Neural crest cell (in vitro differentiated cells): ENCODE results near the gene ZDHHC22. TPM values are rescaled to one million over a fixed set of nuclear protein-coding genes. Genes with fewer than 3 reads are reported as not detected.
A peak's percentile ranks its signal among the peaks of the same experiment; 100 is the strongest.

Experiments
- DNase-seq: peaks from one replicate; pipeline ENCODE4 v3.0.0; 2021; ENCODE audit warnings: low read depth, mixed read lengths, low spot score
- H3K27ac Mint-ChIP-seq: one replicate; pipeline ENCODE4 v1.8.0; 2021; ENCODE audit warnings: mild to moderate bottlenecking, mixed read lengths; ENCODE audit not compliant: unreplicated experiment
- H3K27me3 Mint-ChIP-seq: 2 replicates; pipeline ENCODE4 v1.8.0; 2021; ENCODE audit warnings: low read depth, mild to moderate bottlenecking, mixed read lengths
- H3K36me3 Mint-ChIP-seq: 2 replicates; pipeline ENCODE4 v1.8.0; 2021; ENCODE audit warnings: low read depth, mild to moderate bottlenecking, mixed read lengths
- H3K4me1 Mint-ChIP-seq: 2 replicates; pipeline ENCODE4 v1.8.0; 2021; ENCODE audit warnings: mixed read lengths
- H3K4me3 Mint-ChIP-seq: one replicate; pipeline ENCODE4 v1.8.0; 2021; ENCODE audit warnings: mild to moderate bottlenecking, mixed read lengths
- H3K9me3 Mint-ChIP-seq: 2 replicates; pipeline ENCODE4 v1.8.0; 2021; ENCODE audit warnings: mixed read lengths
- total RNA-seq: library from RNA; stranded (reverse); gene quantifications from 2 replicates; pipeline ENCODE4 v1.2.1, GENCODE V29; 2021
- TF ChIP-seq, protein P1 (sequence below): fragments of 200-600 bp; sonication (generic); conservative IDR thresholded peaks from 2 replicates; pipeline ENCODE4 v1.5.0; 2021; ENCODE audit warnings: antibody characterized with exemption, mild to moderate bottlenecking

Gene ZDHHC22
- total RNA-seq, 1 donor from 2014 or later = 5.6 TPM

DNA sequence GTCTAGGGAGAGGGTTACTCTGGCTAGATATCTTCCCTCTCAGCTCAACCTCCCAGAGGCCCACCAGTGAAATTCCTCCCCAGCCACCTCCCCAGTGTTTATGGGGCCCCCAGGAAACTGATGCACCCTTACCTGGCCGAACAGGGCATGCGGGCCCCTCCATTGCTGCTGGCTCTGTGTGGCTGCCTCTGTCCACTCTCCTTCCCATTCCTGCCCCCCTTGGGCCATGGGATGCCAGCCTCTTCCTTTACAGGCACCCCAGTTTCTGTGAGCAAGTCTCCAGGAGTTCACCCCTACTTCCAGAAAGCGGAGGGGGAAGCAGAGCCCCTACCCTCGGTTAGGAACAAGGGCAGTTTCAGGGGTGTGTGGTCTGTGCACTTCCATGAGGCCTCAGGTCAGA is 19.4 kb upstream of the ZDHHC22 start:
- TF ChIP-seq, protein P1, sequence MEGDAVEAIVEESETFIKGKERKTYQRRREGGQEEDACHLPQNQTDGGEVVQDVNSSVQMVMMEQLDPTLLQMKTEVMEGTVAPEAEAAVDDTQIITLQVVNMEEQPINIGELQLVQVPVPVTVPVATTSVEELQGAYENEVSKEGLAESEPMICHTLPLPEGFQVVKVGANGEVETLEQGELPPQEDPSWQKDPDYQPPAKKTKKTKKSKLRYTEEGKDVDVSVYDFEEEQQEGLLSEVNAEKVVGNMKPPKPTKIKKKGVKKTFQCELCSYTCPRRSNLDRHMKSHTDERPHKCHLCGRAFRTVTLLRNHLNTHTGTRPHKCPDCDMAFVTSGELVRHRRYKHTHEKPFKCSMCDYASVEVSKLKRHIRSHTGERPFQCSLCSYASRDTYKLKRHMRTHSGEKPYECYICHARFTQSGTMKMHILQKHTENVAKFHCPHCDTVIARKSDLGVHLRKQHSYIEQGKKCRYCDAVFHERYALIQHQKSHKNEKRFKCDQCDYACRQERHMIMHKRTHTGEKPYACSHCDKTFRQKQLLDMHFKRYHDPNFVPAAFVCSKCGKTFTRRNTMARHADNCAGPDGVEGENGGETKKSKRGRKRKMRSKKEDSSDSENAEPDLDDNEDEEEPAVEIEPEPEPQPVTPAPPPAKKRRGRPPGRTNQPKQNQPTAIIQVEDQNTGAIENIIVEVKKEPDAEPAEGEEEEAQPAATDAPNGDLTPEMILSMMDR = no peak
- H3K36me3 Mint-ChIP-seq = no peaks in the 10 kb centered on the region
- no peak overlapping the region for H3K4me3 Mint-ChIP-seq
- peaks cover 9% of the 10 kb centered on the region for H3K27me3 Mint-ChIP-seq
- H3K9me3 Mint-ChIP-seq = no peaks in the 10 kb centered on the region
- peaks cover 17% of the 10 kb centered on the region for H3K4me1 Mint-ChIP-seq
- no peak overlapping the region for H3K27ac Mint-ChIP-seq
- no peak for DNase-seq

DNA sequence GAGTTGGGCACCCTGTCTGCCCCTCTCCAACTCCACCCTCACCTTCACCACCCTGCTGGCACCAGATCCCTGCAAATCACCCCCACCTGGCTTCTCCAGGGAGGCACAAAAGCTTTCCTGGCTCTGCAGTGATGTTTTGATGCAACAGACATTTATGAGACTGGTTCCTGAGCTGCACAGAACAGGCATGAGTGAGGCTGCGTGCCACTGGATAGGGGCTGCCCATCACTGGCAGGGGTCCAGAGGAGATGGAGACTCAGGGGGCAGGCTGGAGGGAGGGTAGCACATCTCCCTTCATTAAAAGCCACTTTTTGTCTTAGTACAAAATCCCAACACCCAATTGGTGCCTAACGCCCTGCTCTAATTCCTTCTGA is 17.3 kb upstream of the ZDHHC22 start:
- TF ChIP-seq, protein P1 = no peak
- no peaks in the 10 kb centered on the region for H3K36me3 Mint-ChIP-seq
- H3K9me3 Mint-ChIP-seq = no peaks in the 10 kb centered on the region
- no peak overlapping the region for H3K4me3 Mint-ChIP-seq
- peak overlapping the region; percentile 98 for H3K27ac Mint-ChIP-seq
- no peak for DNase-seq
- peaks cover 26% of the 10 kb centered on the region for H3K4me1 Mint-ChIP-seq
- H3K27me3 Mint-ChIP-seq = peaks cover 14% of the 10 kb centered on the region

DNA sequence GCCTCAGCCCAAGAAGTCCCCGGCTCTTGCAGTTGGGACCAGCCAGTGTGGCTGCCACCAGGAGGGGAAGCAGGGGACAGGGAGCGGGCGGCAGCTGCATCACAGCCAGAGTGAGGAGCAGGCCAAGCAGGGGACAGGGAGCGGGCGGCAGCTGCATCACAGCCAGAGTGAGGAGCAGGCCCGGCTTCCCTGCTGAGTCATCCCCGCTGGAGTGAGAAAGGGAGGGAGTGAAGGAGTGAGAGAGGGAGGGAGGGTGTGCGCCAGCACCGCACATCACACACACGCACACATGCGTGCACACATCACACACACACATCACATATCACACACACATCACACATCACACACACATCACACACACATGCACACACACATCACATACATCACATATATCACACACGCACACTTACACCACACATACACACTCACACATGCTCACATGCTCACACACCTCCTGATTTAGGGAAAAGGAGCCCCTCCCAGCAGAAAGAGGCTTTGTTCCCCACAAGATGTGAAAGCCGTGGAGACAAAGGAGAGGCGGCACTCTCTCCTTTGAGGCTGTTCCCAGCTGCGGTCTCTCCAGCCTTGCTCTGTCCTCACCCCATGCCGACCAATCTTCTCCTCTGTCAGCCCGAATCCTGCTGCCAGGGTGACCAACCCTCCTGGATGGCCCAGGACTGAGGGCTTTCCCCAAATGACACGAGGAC is 16.7 kb upstream of the ZDHHC22 start:
- Mint-ChIP-seq H3K9me3 (no peaks in the 10 kb centered on the region), H3K4me3 (peak overlapping the region; percentile 8)

DNA sequence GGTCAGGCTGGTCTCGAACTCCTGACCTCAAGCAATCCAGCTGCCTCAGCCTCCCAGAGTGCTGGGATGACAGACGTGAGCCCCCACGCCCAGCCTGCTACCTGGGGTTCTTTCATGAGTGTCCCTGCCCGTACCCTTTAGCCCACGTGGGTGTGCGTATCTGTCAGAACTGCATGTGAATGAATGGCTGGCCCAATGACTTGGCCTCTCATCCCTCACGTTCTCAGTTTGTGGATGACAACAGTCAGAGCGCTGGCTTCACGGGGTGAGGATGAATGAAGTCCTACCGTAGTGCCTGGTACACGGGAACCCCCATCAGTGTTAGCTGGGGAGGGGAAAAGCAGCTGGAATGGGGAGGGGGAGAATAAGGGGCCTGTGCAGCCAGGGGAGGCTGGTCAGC is 16.1 kb upstream of the ZDHHC22 start:
- peaks cover 26% of the 10 kb centered on the region for H3K4me1 Mint-ChIP-seq
- H3K9me3 Mint-ChIP-seq = no peaks in the 10 kb centered on the region
- peaks cover 16% of the 10 kb centered on the region for H3K27me3 Mint-ChIP-seq
- TF ChIP-seq, protein P1 = no peak
- H3K4me3 Mint-ChIP-seq = no peak overlapping the region
- H3K27ac Mint-ChIP-seq = peak overlapping the region; percentile 98
- no peaks in the 10 kb centered on the region for H3K36me3 Mint-ChIP-seq
- DNase-seq = no peak

More for the DNA sequence above, 16.7 kb upstream of the ZDHHC22 start:
- Mint-ChIP-seq H3K36me3 (no peaks in the 10 kb centered on the region), H3K27me3 (peaks cover 16% of the 10 kb centered on the region), H3K4me1 (peaks cover 26% of the 10 kb centered on the region), H3K27ac (peak overlapping the region; percentile 98)
- TF ChIP-seq, protein P1 = no peak
- peak; percentile 45 for DNase-seq

DNA sequence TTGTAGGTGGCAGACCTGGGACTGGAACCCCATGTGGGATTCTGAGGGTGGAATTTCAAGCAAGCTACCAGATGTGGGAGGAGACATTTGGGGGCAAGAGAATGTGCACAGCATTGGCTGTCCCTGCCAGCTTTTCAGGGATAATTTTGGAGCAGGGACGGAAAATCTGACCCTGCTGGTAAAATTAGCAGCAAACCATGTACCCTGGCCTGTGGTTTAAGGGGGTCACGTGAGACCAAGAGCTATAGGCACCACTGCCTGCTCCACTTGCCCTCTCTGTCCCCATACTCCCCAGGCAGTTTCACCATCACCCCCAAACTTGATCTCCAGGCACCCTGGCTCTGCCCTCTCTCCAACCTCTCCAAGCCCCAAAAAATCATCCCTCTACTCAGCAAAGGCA is 13.5 kb upstream of the ZDHHC22 start:
- Mint-ChIP-seq H3K27ac (no peak overlapping the region), H3K4me3 (no peak overlapping the region), H3K9me3 (no peaks in the 10 kb centered on the region), H3K27me3 (peaks cover 9% of the 10 kb centered on the region), H3K4me1 (peaks cover 26% of the 10 kb centered on the region), H3K36me3 (no peaks in the 10 kb centered on the region)
- DNase-seq = no peak
- TF ChIP-seq, protein P1 = no peak
